BJ (cell line): ENCODE measurements around the gene THAP8. TPM values are rescaled to one million over a fixed set of nuclear protein-coding genes. Genes with fewer than 3 reads are reported as not detected.
"Not testable (repeated sequence)": the region's sequence is repeated elsewhere in the genome, so short reads cannot be mapped to it uniquely, and the experiment has no call there.

Experiments used
- CTCF ChIA-PET: fragments of 350-600 bp; formaldehyde crosslinking; extraction: SDS; loops from one replicate; lab custom pipeline; 2021; ENCODE audit warnings: antibody characterized with exemption, inconsistent platforms; lab: Yijun Ruan, JAX
- POLR2A ChIA-PET: fragments of 300-600 bp; sonication (Branson Sonifier 250); formaldehyde crosslinking; extraction: SDS; loops from one replicate; lab custom pipeline; 2021; ENCODE audit warnings: antibody characterized with exemption; lab: Charles Lee
- DNase-seq: peaks from one replicate; pipeline ENCODE4 v3.0.0-alpha.2; 2011; ENCODE audit warnings: low read depth
- H3K27me3 ChIP-seq: 2 replicates; pipeline ENCODE4 v1.6.0; 2011; ENCODE audit warnings: low read length; ENCODE audit not compliant: control insufficient read depth, insufficient read depth
- H3K36me3 ChIP-seq: 2 replicates; pipeline ENCODE4 v1.5.1; 2011; ENCODE audit warnings: low read length; ENCODE audit not compliant: control insufficient read depth, insufficient read depth
- H3K4me3 ChIP-seq: 2 replicates; pipeline ENCODE4 v1.5.1; 2011; ENCODE audit warnings: low read depth, mild to moderate bottlenecking, control low read depth, low read length
- polyA plus RNA-seq: library from polyadenylated mRNA; depleted of rRNA; stranded (reverse); fragments of >200 nt; gene quantifications from 2 replicates; pipeline ENCODE4 v1.2.3, GENCODE V29; 2011
- TF ChIP-seq, protein P1 (sequence below): IDR thresholded peaks from 2 replicates; pipeline ENCODE4 v1.5.1; 2011; ENCODE audit warnings: low read depth, mild to moderate bottlenecking, control low read depth, inconsistent platforms, low read length, moderate library complexity; ENCODE audit not compliant: insufficient read depth

Gene THAP8
- polyA plus RNA-seq, 1 experiment = 11.0 TPM

DNA sequence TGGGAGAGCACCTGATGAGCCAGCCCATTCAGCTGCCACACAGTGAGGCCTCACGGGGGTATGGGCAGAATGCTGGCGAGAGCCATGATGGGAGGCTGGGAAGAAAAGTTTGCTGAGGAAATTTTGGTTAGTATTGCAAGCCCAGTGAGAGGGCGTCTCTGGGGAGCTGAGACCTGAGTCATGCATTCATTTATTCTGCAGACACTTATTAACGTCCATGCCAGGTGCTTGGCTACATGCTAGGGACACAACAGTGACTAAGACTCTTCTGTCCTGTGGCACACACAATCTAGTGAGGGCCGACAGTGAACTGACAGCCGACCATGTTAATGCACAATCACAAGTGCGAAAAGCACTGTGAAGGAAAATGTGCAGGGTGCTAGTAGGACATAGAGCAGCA lies 27.8 kb upstream of the THAP8 start:
- CTCF ChIA-PET = no interaction called here
- POLR2A ChIA-PET = no interaction called here
- H3K27me3 ChIP-seq = no peaks in the 10 kb centered on the region
- no peak for DNase-seq
- peaks cover 1% of the 10 kb centered on the region for H3K36me3 ChIP-seq
- no peak overlapping the region for H3K4me3 ChIP-seq
- TF ChIP-seq, protein P1, sequence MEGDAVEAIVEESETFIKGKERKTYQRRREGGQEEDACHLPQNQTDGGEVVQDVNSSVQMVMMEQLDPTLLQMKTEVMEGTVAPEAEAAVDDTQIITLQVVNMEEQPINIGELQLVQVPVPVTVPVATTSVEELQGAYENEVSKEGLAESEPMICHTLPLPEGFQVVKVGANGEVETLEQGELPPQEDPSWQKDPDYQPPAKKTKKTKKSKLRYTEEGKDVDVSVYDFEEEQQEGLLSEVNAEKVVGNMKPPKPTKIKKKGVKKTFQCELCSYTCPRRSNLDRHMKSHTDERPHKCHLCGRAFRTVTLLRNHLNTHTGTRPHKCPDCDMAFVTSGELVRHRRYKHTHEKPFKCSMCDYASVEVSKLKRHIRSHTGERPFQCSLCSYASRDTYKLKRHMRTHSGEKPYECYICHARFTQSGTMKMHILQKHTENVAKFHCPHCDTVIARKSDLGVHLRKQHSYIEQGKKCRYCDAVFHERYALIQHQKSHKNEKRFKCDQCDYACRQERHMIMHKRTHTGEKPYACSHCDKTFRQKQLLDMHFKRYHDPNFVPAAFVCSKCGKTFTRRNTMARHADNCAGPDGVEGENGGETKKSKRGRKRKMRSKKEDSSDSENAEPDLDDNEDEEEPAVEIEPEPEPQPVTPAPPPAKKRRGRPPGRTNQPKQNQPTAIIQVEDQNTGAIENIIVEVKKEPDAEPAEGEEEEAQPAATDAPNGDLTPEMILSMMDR = no peak

DNA sequence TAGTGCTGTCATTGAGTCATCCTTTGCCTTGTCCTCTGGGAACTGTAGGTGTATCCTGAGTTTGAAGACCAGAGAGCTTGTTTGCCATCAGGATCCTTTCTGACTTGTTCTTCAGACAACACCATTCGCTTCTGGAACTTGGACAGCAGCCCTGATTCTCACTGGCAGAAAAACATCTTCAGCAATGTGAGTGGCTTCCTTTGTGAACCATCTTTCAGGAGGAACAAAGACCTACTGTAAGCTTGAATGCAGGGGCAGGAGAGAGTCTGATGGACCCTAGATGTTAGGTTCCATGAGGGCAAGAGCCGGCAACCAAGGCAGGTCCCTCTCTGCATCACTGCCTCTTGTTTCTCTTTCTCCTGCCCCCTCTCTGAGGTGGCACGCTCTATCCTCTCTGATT lies 27.3 kb upstream of the THAP8 start:
- Histone ChIP-seq H3K36me3 (peaks cover 1% of the 10 kb centered on the region), H3K27me3 (no peaks in the 10 kb centered on the region), H3K4me3 (no peak overlapping the region)
- TF ChIP-seq, protein P1 = no peak
- DNase-seq = no peak
- POLR2A ChIA-PET = no interaction called here
- CTCF ChIA-PET = no interaction called here

DNA sequence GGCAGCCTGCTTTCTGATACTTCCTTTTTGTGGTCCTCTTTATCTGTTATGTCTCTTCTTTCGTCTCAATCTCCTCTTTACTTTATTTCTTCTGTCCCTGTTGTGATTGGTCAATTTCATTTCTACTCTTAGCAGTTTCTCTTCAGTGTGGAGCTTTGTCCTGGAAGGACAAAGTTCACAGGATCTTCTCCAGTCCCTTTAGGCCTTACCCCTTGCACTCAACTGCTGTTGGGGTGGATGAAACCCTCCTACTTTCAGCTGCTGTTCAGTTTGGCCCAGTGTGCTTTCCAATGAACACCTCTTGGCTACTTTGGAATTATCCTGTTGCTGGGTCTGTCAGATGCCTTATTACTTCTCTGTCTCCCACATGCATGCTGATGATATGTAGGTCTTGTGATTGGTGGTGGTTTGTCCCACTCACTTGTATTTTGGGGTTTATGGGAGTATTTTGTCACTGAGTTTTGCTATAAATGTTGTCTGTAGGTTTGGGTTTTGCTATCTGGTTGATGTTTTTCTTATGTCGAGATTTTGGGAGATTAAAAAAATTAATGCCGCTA lies 25.4 kb upstream of the THAP8 start:
- H3K27me3 ChIP-seq = no peaks in the 10 kb centered on the region
- H3K36me3 ChIP-seq = no peaks in the 10 kb centered on the region; the same call in none of the 2 replicates
- no peak overlapping the region for H3K4me3 ChIP-seq
- TF ChIP-seq, protein P1 = no peak
- POLR2A ChIA-PET = no interaction called here
- CTCF ChIA-PET = no interaction called here
- no peak for DNase-seq

DNA sequence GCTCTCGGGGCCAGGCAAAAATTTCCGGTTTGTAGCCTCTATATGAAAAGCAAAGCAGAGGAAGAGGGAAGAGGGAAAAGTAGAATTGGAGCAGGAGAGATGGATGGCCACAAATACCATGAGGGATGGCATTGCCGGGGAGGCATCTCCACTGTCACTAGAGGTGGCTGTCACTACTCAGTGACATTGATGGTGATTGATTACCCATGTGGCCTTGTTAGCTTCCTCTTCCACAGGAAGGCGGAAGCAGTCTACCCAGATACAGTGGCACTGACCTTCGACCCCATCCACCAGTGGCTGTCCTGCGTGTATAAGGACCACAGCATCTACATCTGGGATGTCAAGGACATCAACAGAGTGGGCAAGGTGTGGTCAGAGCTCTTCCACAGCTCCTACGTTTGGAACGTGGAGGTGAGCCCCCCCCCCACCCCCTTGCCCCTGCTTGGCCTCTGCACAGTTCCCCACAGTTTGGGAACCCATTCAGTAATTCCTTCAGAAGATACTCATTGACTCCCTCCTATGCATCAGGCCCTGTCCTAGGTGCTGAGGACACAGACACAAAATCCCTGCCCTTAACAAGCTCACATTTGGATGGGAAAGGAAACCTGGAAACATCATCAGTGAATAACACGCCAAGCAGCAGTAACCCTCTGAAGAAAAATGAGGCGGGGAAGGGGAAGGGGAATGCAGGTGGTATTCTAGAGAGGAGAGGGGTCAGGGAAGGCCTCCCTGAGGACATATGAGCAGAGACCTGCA lies 19.2 kb upstream of the THAP8 start:
- no peak overlapping the region for H3K4me3 ChIP-seq
- ChIA-PET POLR2A (no interaction called here), CTCF (interaction anchor here (0.9 to 2.5 kb wide), 4 partner anchors 10 to 96 kb away, joined by 3 to 9 read pairs (median 4); partner anchors contain the start of genes POLR2I and TBCB)
- no peaks in the 10 kb centered on the region for H3K36me3 ChIP-seq
- TF ChIP-seq, protein P1 = no peak
- no peaks in the 10 kb centered on the region for H3K27me3 ChIP-seq
- no peak for DNase-seq

DNA sequence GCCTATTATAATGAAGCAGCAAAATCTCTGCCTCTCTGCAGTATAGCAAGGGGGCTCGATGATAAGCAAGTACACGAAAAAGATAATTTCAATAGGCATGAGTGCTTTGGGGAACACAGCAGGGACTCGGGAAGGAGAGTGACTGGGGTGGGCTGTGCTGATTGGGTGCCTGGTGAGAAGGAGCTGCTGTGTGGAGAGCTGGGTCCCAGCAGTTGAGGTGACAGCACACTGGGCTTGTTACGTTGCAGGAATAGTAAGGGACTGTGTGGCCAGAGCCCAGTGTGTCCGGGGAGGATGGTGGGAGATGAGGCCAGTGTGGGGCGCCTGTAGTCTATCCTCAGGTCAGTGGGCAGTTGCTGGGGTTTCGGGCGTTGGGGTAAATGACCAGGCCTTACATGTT lies 18.0 kb upstream of the THAP8 start:
- POLR2A ChIA-PET = no interaction called here
- Histone ChIP-seq H3K36me3 (no peaks in the 10 kb centered on the region), H3K27me3 (no peaks in the 10 kb centered on the region), H3K4me3 (no peak overlapping the region)
- CTCF ChIA-PET = interaction anchor here (0.6 to 2.5 kb wide), 5 partner anchors 11 to 69 kb away, joined by 3 to 9 read pairs (median 3); partner anchors contain the start of genes POLR2I and TBCB
- TF ChIP-seq, protein P1 = no peak
- no peak for DNase-seq

DNA sequence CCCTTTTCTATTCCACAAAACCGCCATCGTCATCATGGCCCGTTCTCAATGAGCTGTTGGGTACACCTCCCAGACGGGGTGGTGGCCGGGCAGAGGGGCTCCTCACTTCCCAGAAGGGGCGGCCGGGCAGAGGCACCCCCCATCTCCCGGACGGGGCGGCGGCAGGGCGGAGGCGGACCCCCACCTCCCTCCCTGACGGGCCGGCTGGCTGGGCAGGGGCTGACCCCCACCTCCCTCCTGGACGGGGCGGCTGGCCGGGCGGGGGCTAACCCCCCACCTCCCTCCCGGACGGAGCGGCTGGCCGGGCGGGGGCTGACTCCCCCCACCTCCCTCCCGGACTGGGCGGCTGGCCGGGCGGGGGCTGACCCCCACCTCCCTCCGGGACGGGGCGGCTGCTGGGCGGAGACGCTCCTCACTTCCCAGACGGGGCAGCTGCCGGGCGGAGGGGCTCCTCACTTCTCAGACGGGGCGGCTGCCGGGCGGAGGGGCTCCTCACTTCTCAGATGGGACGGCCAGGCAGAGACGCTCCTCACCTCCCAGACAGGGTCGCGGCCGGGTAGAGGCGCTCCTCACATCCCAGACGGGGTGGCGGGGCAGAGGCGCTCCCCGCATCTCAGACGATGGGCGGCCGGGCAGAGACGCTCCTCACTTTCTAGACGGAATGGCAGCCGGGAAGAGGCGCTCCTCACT lies 14.9 kb upstream of the THAP8 start:
- DNase-seq, H3K36me3 ChIP-seq, H3K27me3 ChIP-seq, POLR2A ChIA-PET, H3K4me3 ChIP-seq: not testable (repeated sequence)
- CTCF ChIA-PET = interaction anchor here (2.2 kb wide), 1 partner anchor 8 kb away, joined by 10 read pairs; no protein-coding TSS in a partner anchor
